Psoas muscle (tissue), 8 donors: Measurements from ENCODE around the gene FBXW9. TPM values are rescaled to one million over a fixed set of nuclear protein-coding genes. Genes with fewer than 3 reads are reported as not detected.

ENCODE experiments used
- ATAC-seq, 4 donors: fragments of 200-7000 bp; cut with Tn5 transposase; one replicate each; pipeline ENCODE4 v1.9.1; 2020; ENCODE audit warnings: moderate library complexity in 3 of 4, mild to moderate bottlenecking in 2 of 4
- DNase-seq, 2 donors: peaks; one replicate each; pipeline ENCODE4 v3.0.0-alpha.2; 2020
- H3K27ac ChIP-seq: fragments of 200-600 bp; one replicate; pipeline ENCODE4 v1.8.0; 2022
- H3K27me3 ChIP-seq, 3 donors: fragments of 200-600 bp in 1 of 3; one replicate each; pipeline versions ENCODE4 v1.6.1 to v1.8.0; 2013 to 2022; ENCODE audit warnings: low read length in 2 of 3, mild to moderate bottlenecking in 2 of 3, moderate library complexity in 1 of 3; ENCODE audit not compliant: insufficient read depth in 3 of 3
- H3K36me3 ChIP-seq, 2 donors: fragments of 200-600 bp in 1 of 2; one replicate each; pipeline versions ENCODE4 v1.6.1 to v1.8.0; 2013 to 2022; ENCODE audit warnings: low read depth in 1 of 2, mild to moderate bottlenecking in 1 of 2, moderate library complexity in 1 of 2; ENCODE audit not compliant: insufficient read depth in 1 of 2
- H3K4me1 ChIP-seq: fragments of 200-600 bp; one replicate; pipeline ENCODE4 v1.8.0; 2022
- H3K4me3 ChIP-seq: fragments of 200-600 bp; one replicate; pipeline ENCODE4 v1.8.0; 2022; ENCODE audit warnings: mild to moderate bottlenecking
- H3K9me3 ChIP-seq: fragments of 200-600 bp; one replicate; pipeline ENCODE4 v1.8.0; 2022
- CTCF ChIP-seq: fragments of 200-600 bp; IDR thresholded peaks from one replicate; pipeline ENCODE4 v1.8.0; 2022; ENCODE audit warnings: antibody characterized with exemption
- WGBS, 3 donors: extraction: QIAGEN DNeasy Blood & Tissue Kit; methylation state at CpG; one replicate each; pipeline versions ENCODE4 v1.1.6 to v1.1.7; 2013; 5-methylcytosine and 5-hydroxymethylcytosine counted together
- intact Hi-C, 2 donors: fragments of 100-400 bp; cut with DNase I; formaldehyde crosslinking; loops; one replicate each; pipeline versions ENCODE4 v1.11.0 to v1.14.2; 2022
- long read RNA-seq, 2 donors: library from polyadenylated mRNA; unstranded; transcript quantifications; one replicate each; pipeline ENCODE4 v2.0.0, GENCODE V29; 2021
- polyA plus RNA-seq, 3 donors: library from polyadenylated mRNA; stranded (reverse); fragments of 200-250 nt; gene quantifications; one replicate each; pipeline ENCODE4 v1.2.3, GENCODE V29; 2013
- total RNA-seq, 4 donors: library from RNA; stranded (reverse); fragmentation: NEBNext Ultra II Directional in 2 of 4; extraction: Animal tissue kit (Norgen Biotek cat#: 25700) in 2 of 4; gene quantifications; one replicate each; pipeline versions ENCODE4 v1.2.1 to v1.2.4, GENCODE V29; 2021 to 2023
- donor health status: healthy with polysubstance abuse.
- donor health status: DM: no; HTN: no; CAD: no; lungs with moderate emphysema.
- donor health status: Bipolar disorder and iron deficiency.
- donor health status: healthy.
- donor health status: DM: yes; HTN: yes; CAD: no.
- donor health status: DM: no; HTN: no; CAD: no.
- donor health status: DM: no; HTN: no; CAD: no.
- donor health status: DM: yes; HTN: yes; CAD: no.

The FBXW9 gene
- 1 to 10 TPM; 1.2 to 2.2 (median 1.6) TPM for total RNA-seq
- polyA plus RNA-seq = 1 to 10 TPM; 4.1 to 9.2 (median 4.4) TPM
- long read RNA-seq, donor 1, transcript FBXW9-201 (10 exons, 1,738 nt) = major isoform, 6 of 8 reads
- long read RNA-seq, donor 1, partial matches to known transcripts = 1 of 8 reads
- long read RNA-seq, donor 1, other reads (novel, unspliced or antisense) = 1 of 8 reads
- long read RNA-seq, donor 2, transcript FBXW9-201 (10 exons, 1,738 nt) = major isoform, 9 of 12 reads
- long read RNA-seq, donor 2, partial matches to known transcripts = 2 of 12 reads
- long read RNA-seq, donor 2, other reads (novel, unspliced or antisense) = 1 of 12 reads

- DNase-seq (peak; percentile 96 to 98), ATAC-seq (peak; percentile 90 to 96 (median 92))
- H3K9me3 ChIP-seq = no peaks in the 10 kb centered on the region
- peak within 1 kb of the TSS; percentile 93 for H3K4me3 ChIP-seq
- TF ChIP-seq CTCF = no peak
- 6% methylated on average over 58 to 59 of the region's 59 CpGs for WGBS, 3 donors
- H3K27me3 ChIP-seq = no peaks in the 10 kb centered on the region
- H3K27ac ChIP-seq = peak within 1 kb of the TSS; percentile 88
- H3K4me1 ChIP-seq = peaks cover 10% of the 10 kb centered on the region
- intact Hi-C loops = no loop called here
- peaks cover 6 to 37% of the 10 kb centered on the region in 2 donors for H3K36me3 ChIP-seq
Measured at GRCh38 chr19:12696366-12697335, at the start of gene FBXW9. TSS of gene FBXW9 (minus strand) at chr19:12696631. CDS start at chr19:12696581, 50 bp downstream.

- DNase-seq (no peak), ATAC-seq (no peak)
- Histone ChIP-seq H3K27me3 (peaks cover 0 to 9% (median 2%) of the 10 kb centered on the region in 3 donors), H3K4me1 (no peaks in the 10 kb centered on the region), H3K4me3 (no peak overlapping the region), H3K36me3 (peaks cover 17 to 69% of the 10 kb centered on the region in 2 donors), H3K9me3 (no peaks in the 10 kb centered on the region), H3K27ac (no peak overlapping the region)
- TF ChIP-seq CTCF = no peak
- intact Hi-C loops = no loop called here
- 80 to 85% (median 83%) methylated on average over 19 to 22 of the region's 22 CpGs for WGBS, 3 donors
Measured at GRCh38 chr19:12745166-12745897, 48.9 kb upstream of the FBXW9 start.

- peak overlapping the region; percentile 91 for H3K27ac ChIP-seq
Measured at GRCh38 chr19:12737835-12738351, 41.5 kb upstream of the FBXW9 start.

More at GRCh38 chr19:12737835-12738351, 41.5 kb upstream of the FBXW9 start:
- ATAC-seq = no peak
- no peak for TF ChIP-seq CTCF
- Histone ChIP-seq H3K36me3 (peaks cover 0 to 41% of the 10 kb centered on the region in 2 donors), H3K4me3 (peak overlapping the region; percentile 81), H3K4me1 (peaks cover 32% of the 10 kb centered on the region), H3K27me3 (no peaks in the 10 kb centered on the region), H3K9me3 (no peaks in the 10 kb centered on the region)
- intact Hi-C loops = no loop called here
- WGBS, 3 donors = 10 to 14% (median 11%) methylated on average over 13 of the region's 13 CpGs
- DNase-seq = no peak
